Naive thymus-derived CD4-positive, alpha-beta T cell (primary cell): ENCODE data around the gene LONRF3. TPM values are rescaled to one million over a fixed set of nuclear protein-coding genes. Genes with fewer than 3 reads are reported as not detected.
A peak's percentile ranks its signal among the peaks of the same experiment; 100 is the strongest.

Experiments
- ATAC-seq: fragments of 150-1000 bp; cut with Tn5 transposase; 2 replicates; pipeline ENCODE4 v1.10.0; 2021; ENCODE audit warnings: mild to moderate bottlenecking, moderate library complexity
- CTCF ChIA-PET: fragments of 350-600 bp; sonication (Branson Sonifier 250); formaldehyde crosslinking; loops from one replicate; lab custom pipeline; 2021; ENCODE audit warnings: antibody characterized with exemption; lab: Charles Lee
- POLR2A ChIA-PET: fragments of 350-600 bp; sonication (Branson Sonifier 250); formaldehyde crosslinking; loops from one replicate; lab custom pipeline; 2021; ENCODE audit warnings: antibody characterized with exemption, inconsistent platforms; lab: Charles Lee
- DNase-seq, 9 donors: peaks; one replicate each; pipeline versions ENCODE4 v3.0.0 to v3.0.0-alpha.2; 2020 to 2022; ENCODE audit warnings: mixed read lengths in 1 of 9
- H3K27ac ChIP-seq: one replicate; pipeline ENCODE4 v1.7.0; 2013; ENCODE audit warnings: mild to moderate bottlenecking, low read depth, low read length, moderate library complexity
- H3K27me3 ChIP-seq, 2 donors: one replicate each; pipeline ENCODE4 v1.7.0; 2013; ENCODE audit warnings: low read length in 2 of 2, mild to moderate bottlenecking in 2 of 2, moderate library complexity in 2 of 2; ENCODE audit not compliant: control insufficient read depth in 2 of 2, insufficient read depth in 2 of 2
- H3K36me3 ChIP-seq, 3 experiments: 1 replicate in 2 of 3; 2 replicates in 1 of 3; pipeline ENCODE4 v1.7.0; 2013; ENCODE audit warnings: low read length in 3 of 3, mild to moderate bottlenecking in 3 of 3, moderate library complexity in 1 of 3; ENCODE audit not compliant: insufficient read depth in 3 of 3, control insufficient read depth in 2 of 3
- H3K4me1 ChIP-seq, 2 donors: one replicate each; pipeline ENCODE4 v1.7.0; 2013; ENCODE audit warnings: low read length in 2 of 2, mild to moderate bottlenecking in 2 of 2, moderate library complexity in 1 of 2; ENCODE audit not compliant: control insufficient read depth in 2 of 2, insufficient read depth in 2 of 2
- H3K4me3 ChIP-seq: 2 replicates; pipeline ENCODE4 v1.7.0; 2013; ENCODE audit warnings: mild to moderate bottlenecking, low read length
- H3K9me3 ChIP-seq, 3 experiments: 1 replicate in 2 of 3; 2 replicates in 1 of 3; pipeline ENCODE4 v1.7.0; 2013; ENCODE audit warnings: low read length in 3 of 3; ENCODE audit not compliant: control insufficient read depth in 2 of 3
- H3K27ac Mint-ChIP-seq, 9 donors: one replicate each; pipeline ENCODE4 v1.8.0; 2020 to 2022; ENCODE audit warnings: mixed read lengths in 9 of 9, mild to moderate bottlenecking in 8 of 9, moderate library complexity in 5 of 9, inconsistent platforms in 2 of 9
- H3K27me3 Mint-ChIP-seq, 5 donors: one replicate each; pipeline ENCODE4 v1.8.0; 2021 to 2022; ENCODE audit warnings: mixed read lengths in 5 of 5, mild to moderate bottlenecking in 1 of 5
- H3K36me3 Mint-ChIP-seq, 5 donors: one replicate each; pipeline ENCODE4 v1.8.0; 2020 to 2022; ENCODE audit warnings: mixed read lengths in 5 of 5, mild to moderate bottlenecking in 3 of 5, inconsistent platforms in 1 of 5
- H3K4me1 Mint-ChIP-seq, 7 donors: one replicate each; pipeline ENCODE4 v1.8.0; 2020 to 2022; ENCODE audit warnings: mixed read lengths in 7 of 7, mild to moderate bottlenecking in 3 of 7, inconsistent platforms in 1 of 7
- H3K4me3 Mint-ChIP-seq, 10 donors: one replicate each; pipeline ENCODE4 v1.8.0; 2020 to 2022; ENCODE audit warnings: mild to moderate bottlenecking in 10 of 10, mixed read lengths in 10 of 10, moderate library complexity in 6 of 10, inconsistent platforms in 2 of 10
- H3K9me3 Mint-ChIP-seq, 11 donors: one replicate each; pipeline ENCODE4 v1.8.0; 2020 to 2022; ENCODE audit warnings: mixed read lengths in 11 of 11, mild to moderate bottlenecking in 4 of 11, inconsistent platforms in 1 of 11, moderate library complexity in 1 of 11
- intact Hi-C, 2 donors: fragments of 100-400 bp; cut with micrococcal nuclease; formaldehyde crosslinking; loops; one replicate each; pipeline ENCODE4 v1.15.1; 2023
- polyA plus RNA-seq, 2 donors: library from polyadenylated mRNA; unstranded; fragments of 300-500 nt; fragmentation: Illumina TruSeq; gene quantifications; one replicate each; pipeline ENCODE4 v1.2.3, GENCODE V29; 2021
- total RNA-seq, 6 experiments: library from RNA in 5 of 6; stranded (reverse) in 5 of 6; gene quantifications; 1 replicate in 5 of 6; 2 replicates in 1 of 6; pipeline ENCODE4 v1.2.3 and lab custom pipeline; 2021 to 2026

LONRF3 gene
- total and polyA plus RNA-seq, 7 experiments from 2014 or later, result 0.07 to 17.8 (median 10.9) TPM

DNA sequence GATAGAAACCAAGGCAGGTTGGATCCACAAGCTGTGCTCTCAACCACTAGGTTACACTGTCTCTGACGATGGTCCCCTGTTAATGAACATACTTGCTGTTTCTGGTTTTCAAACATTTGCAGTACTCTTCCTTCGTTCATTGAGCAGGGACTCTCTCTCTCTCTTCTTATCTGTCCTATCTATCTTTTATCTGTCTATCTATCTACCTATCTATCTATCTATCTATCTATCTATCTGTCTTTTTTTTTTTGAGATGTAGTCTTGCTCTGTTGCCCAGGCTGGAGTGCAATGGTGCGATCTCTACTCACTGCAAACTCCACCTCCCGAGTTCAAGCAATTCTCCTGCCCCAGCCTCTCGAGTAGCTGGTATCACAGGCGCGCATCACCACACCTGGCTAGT is 89.0 kb downstream of the LONRF3 start:
- Histone ChIP-seq H3K4me1 (no peaks in the 10 kb centered on the region), H3K9me3 (no peaks in the 10 kb centered on the region), H3K4me3 (no peak overlapping the region), H3K36me3 (no peaks in the 10 kb centered on the region), H3K27ac (no peak overlapping the region), H3K27me3 (no peaks in the 10 kb centered on the region)
- H3K4me1 Mint-ChIP-seq, result peaks cover 0 to 2% (median 0%) of the 10 kb centered on the region in 7 donors
- intact Hi-C loops, result no loop called here
- peaks cover 0 to 15% (median 0%) of the 10 kb centered on the region in 5 donors for H3K27me3 Mint-ChIP-seq
- no peaks in the 10 kb centered on the region for H3K36me3 Mint-ChIP-seq
- ChIA-PET POLR2A (no interaction called here), CTCF (no interaction called here)
- no peak for ATAC-seq
- H3K9me3 Mint-ChIP-seq, result no peaks in the 10 kb centered on the region
- no peak for DNase-seq
- no peak overlapping the region for H3K4me3 Mint-ChIP-seq
- no peak overlapping the region for H3K27ac Mint-ChIP-seq

- H3K4me3 ChIP-seq, result no peak overlapping the region
- DNase-seq (peak in 4 of 9 donors; percentile 2 to 19 (median 13)), ATAC-seq (peak; percentile 80)
- no peaks in the 10 kb centered on the region for H3K9me3 ChIP-seq
- ChIA-PET POLR2A (interaction anchor here (0.6 to 1.2 kb wide), 2 partner anchors 93 to 149 kb away, joined by 4 read pairs; partner anchors contain the start of gene LONRF3), CTCF (interaction anchor here (0.6 to 2.8 kb wide), 7 partner anchors 58 to 458 kb away, joined by 3 to 11 read pairs (median 3); no protein-coding TSS in a partner anchor)
- Mint-ChIP-seq H3K4me3 (no peak overlapping the region), H3K36me3 (no peaks in the 10 kb centered on the region), H3K4me1 (peaks cover 0 to 2% (median 0%) of the 10 kb centered on the region in 7 donors), H3K27me3 (peaks cover 0 to 3% (median 0%) of the 10 kb centered on the region in 5 donors), H3K9me3 (no peaks in the 10 kb centered on the region), H3K27ac (no peak overlapping the region)
- no peaks in the 10 kb centered on the region for H3K36me3 ChIP-seq
- H3K27me3 ChIP-seq, result no peaks in the 10 kb centered on the region
- intact Hi-C loops, result loop anchor here in 1 of 2 donors (1.0 to 2.0 kb wide), 3 partner anchors 62 to 228 kb away; no protein-coding TSS in a partner anchor
- H3K27ac ChIP-seq, result no peak overlapping the region
- no peaks in the 10 kb centered on the region for H3K4me1 ChIP-seq
Observed at GRCh38 chrX:119067023-119067739, 92.8 kb downstream of the LONRF3 start.

Other genes starting within 250 kb of the LONRF3 start
- 10 to 100 TPM in 1 of 5 experiments, 1 to 10 TPM in 2, under 1 TPM in 2; 0.15 to 16.3 (median 1.7) TPM for gene IL13RA1, start 247.0 kb upstream of the LONRF3 start, total RNA-seq
- gene IL13RA1, start 247.0 kb upstream of the LONRF3 start, polyA plus RNA-seq, result under 1 TPM in 1 of 2 donors, not detected in 1; 0.07 TPM
- gene ZCCHC12, start 150.8 kb upstream of the LONRF3 start, total RNA-seq, result under 1 TPM in 1 of 5 experiments, not detected in 4; 0.16 TPM
- under 1 TPM in 1 of 2 donors, not detected in 1; 0.08 TPM for gene ZCCHC12, start 150.8 kb upstream of the LONRF3 start, polyA plus RNA-seq
- not detected for gene CT47C1, start 98.4 kb downstream of the LONRF3 start, total RNA-seq
- gene CT47C1, start 98.4 kb downstream of the LONRF3 start, polyA plus RNA-seq, result not detected
- gene KIAA1210, start 153.2 kb downstream of the LONRF3 start, total RNA-seq, result not detected
- gene KIAA1210, start 153.2 kb downstream of the LONRF3 start, polyA plus RNA-seq, result not detected